ENCODE measurements around the gene FERMT1.

The FERMT1 gene

GRCh38 chr20:6045566-6045965, 77.3 kb downstream of the FERMT1 start:
- Histone ChIP-seq H2BK15ac (ENCODE audit: low read length) (no peak overlapping the region), H3K23ac (ENCODE audit: low read depth, low read length, poor library complexity) (no peak overlapping the region), H3K4ac (ENCODE audit: low read length) (no peak overlapping the region), H3K27ac (replicated peaks; ENCODE audit: low read length) (no peak overlapping the region), H3K4me1 (ENCODE audit: control insufficient read depth in 2 of 2, insufficient read depth in 1 of 2, low read depth in 1 of 2, low read length in 2 of 2) (no peaks in the 10 kb centered on the region), H3K4me3 (ENCODE audit: low read length in 2 of 2) (no peak overlapping the region), H2BK120ac (ENCODE audit: low read depth, low read length) (no peak overlapping the region), H3K14ac (ENCODE audit: low read length) (no peak overlapping the region), H3K36me3 (replicated peaks in 1 of 2; ENCODE audit: control insufficient read depth in 2 of 2, insufficient read depth in 2 of 2, low read length in 2 of 2) (peaks cover 8 to 17% of the 10 kb centered on the region in 2 donors), H2AK5ac (ENCODE audit: low read depth, low read length) (no peak overlapping the region), H4K91ac (ENCODE audit: low read depth, low read length, poor library complexity) (no peak overlapping the region), H2BK12ac (ENCODE audit: low read length) (no peak overlapping the region), H2BK5ac (ENCODE audit: low read length) (no peak overlapping the region), H3K9ac (ENCODE audit: low read depth, low read length, poor library complexity) (no peak overlapping the region), H3K27me3 (ENCODE audit: control insufficient read depth in 3 of 3, insufficient read depth in 3 of 3, low read depth in 1 of 3, low read length in 3 of 3) (peaks cover 0 to 15% (median 6%) of the 10 kb centered on the region in 3 experiments), H3K4me2 (ENCODE audit: insufficient read depth, low read length, poor library complexity, severe bottlenecking) (no peak overlapping the region), H2AFZ (ENCODE audit: low read length) (no peak overlapping the region), H3K18ac (ENCODE audit: low read length) (no peak overlapping the region), H4K8ac (ENCODE audit: low read depth, low read length) (no peak overlapping the region), H3K79me1 (ENCODE audit: low read depth, low read length) (peaks cover 2% of the 10 kb centered on the region), H3K9me3 (replicated peaks in 1 of 2; ENCODE audit: control insufficient read depth in 2 of 2, insufficient read depth in 1 of 2, low read depth in 1 of 2, low read length in 2 of 2) (no peaks in the 10 kb centered on the region)
- no peak for DNase-seq (ENCODE audit: low spot score)

DNA sequence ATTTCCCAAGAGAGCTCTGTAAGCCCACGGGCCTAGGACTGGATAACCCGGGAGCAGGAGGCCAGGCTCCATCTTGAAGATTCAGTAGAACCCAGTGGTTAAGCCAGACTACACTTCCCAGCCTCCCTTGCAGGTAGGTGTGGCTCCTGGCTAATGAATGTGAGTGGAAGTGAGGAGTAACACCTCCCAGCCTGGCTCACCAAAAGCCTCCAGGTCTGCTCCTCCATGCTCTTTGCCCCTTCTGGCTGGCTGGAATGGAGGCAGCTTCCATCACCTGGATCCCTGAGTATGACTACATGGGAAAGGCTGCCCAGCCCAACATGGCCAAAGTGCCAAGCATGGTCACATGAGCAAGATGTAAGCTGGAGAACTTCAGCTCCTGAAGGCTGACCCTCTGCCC, 78.7 kb downstream of the FERMT1 start:
- no peak overlapping the region for H2BK12ac ChIP-seq (ENCODE audit: low read length)
- no peak for DNase-seq (ENCODE audit: low spot score)
- H2BK5ac ChIP-seq (ENCODE audit: low read length): no peak overlapping the region
- H2AK5ac ChIP-seq (ENCODE audit: low read depth, low read length): no peak overlapping the region
- H3K14ac ChIP-seq (ENCODE audit: low read length): no peak overlapping the region
- H3K79me1 ChIP-seq (ENCODE audit: low read depth, low read length): peaks cover 2% of the 10 kb centered on the region
- peaks cover 8 to 32% of the 10 kb centered on the region in 2 donors for H3K36me3 ChIP-seq (replicated peaks in 1 of 2; ENCODE audit: control insufficient read depth in 2 of 2, insufficient read depth in 2 of 2, low read length in 2 of 2)
- peak overlapping the region; percentile 64 for H2BK120ac ChIP-seq (ENCODE audit: low read depth, low read length)
- no peak overlapping the region for H3K4me2 ChIP-seq (ENCODE audit: insufficient read depth, low read length, poor library complexity, severe bottlenecking)
- no peak overlapping the region for H4K8ac ChIP-seq (ENCODE audit: low read depth, low read length)
- no CpG with 5 or more reads among the region's 2 CpGs for WGBS, 2 donors (ENCODE audit: extremely low coverage in 2 of 2, insufficient read length in 2 of 2, insufficient replicate concordance in 1 of 2)
- no peaks in the 10 kb centered on the region for H3K4me1 ChIP-seq (ENCODE audit: control insufficient read depth in 2 of 2, insufficient read depth in 1 of 2, low read depth in 1 of 2, low read length in 2 of 2)
- H3K4ac ChIP-seq (ENCODE audit: low read length): no peak overlapping the region
- no peaks in the 10 kb centered on the region for H3K9me3 ChIP-seq (replicated peaks in 1 of 2; ENCODE audit: control insufficient read depth in 2 of 2, insufficient read depth in 1 of 2, low read depth in 1 of 2, low read length in 2 of 2)
- H2AFZ ChIP-seq (ENCODE audit: low read length): no peak overlapping the region
- H3K27ac ChIP-seq (replicated peaks; ENCODE audit: low read length): no peak overlapping the region
- H3K9ac ChIP-seq (ENCODE audit: low read depth, low read length, poor library complexity): no peak overlapping the region
- H3K27me3 ChIP-seq (ENCODE audit: control insufficient read depth in 3 of 3, insufficient read depth in 3 of 3, low read depth in 1 of 3, low read length in 3 of 3): peaks cover 0 to 5% (median 0%) of the 10 kb centered on the region in 3 experiments
- no peak overlapping the region for H3K4me3 ChIP-seq (ENCODE audit: low read length in 2 of 2)
- no peak overlapping the region for H3K18ac ChIP-seq (ENCODE audit: low read length)
- H4K91ac ChIP-seq (ENCODE audit: low read depth, low read length, poor library complexity): no peak overlapping the region
- H2BK15ac ChIP-seq (ENCODE audit: low read length): no peak overlapping the region
- no peak overlapping the region for H3K23ac ChIP-seq (ENCODE audit: low read depth, low read length, poor library complexity)

DNA sequence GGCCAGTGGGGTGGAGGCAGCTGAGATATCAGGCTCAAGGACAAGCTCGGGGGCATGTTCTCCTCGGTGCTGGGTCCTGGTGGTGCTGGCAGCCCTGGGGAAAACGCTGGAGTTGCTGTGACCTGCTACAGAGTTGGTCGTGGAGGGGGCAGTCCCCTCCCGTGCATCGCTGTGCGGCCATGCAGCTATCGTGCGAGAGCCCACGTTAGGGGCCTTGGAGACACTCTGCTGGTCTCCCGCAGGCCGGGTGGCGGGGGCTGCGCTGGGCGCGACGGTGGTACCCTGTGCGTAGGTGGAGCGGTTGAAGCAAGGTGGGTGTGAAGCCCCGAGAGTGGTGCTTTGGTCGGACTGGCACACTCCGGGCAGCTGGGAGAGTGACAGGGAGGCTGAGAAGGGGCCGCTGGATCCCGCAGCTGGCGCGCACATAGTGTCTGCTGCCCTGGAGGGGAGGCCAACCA, 81.0 kb downstream of the FERMT1 start:
- no CpG with 5 or more reads among the region's 26 CpGs for WGBS, 2 donors (ENCODE audit: extremely low coverage in 2 of 2, insufficient read length in 2 of 2, insufficient replicate concordance in 1 of 2)
- Histone ChIP-seq H3K9me3 (replicated peaks in 1 of 2; ENCODE audit: control insufficient read depth in 2 of 2, insufficient read depth in 1 of 2, low read depth in 1 of 2, low read length in 2 of 2) (no peaks in the 10 kb centered on the region), H2BK12ac (ENCODE audit: low read length) (no peak overlapping the region), H2BK15ac (ENCODE audit: low read length) (no peak overlapping the region), H3K79me1 (ENCODE audit: low read depth, low read length) (peaks cover 4% of the 10 kb centered on the region), H3K4me3 (ENCODE audit: low read length in 2 of 2) (no peak overlapping the region), H3K4me2 (ENCODE audit: insufficient read depth, low read length, poor library complexity, severe bottlenecking) (no peak overlapping the region), H3K14ac (ENCODE audit: low read length) (no peak overlapping the region), H2BK5ac (ENCODE audit: low read length) (peak overlapping the region; percentile 53), H3K4me1 (ENCODE audit: control insufficient read depth in 2 of 2, insufficient read depth in 1 of 2, low read depth in 1 of 2, low read length in 2 of 2) (peaks cover 0 to 5% of the 10 kb centered on the region in 2 donors), H3K36me3 (replicated peaks in 1 of 2; ENCODE audit: control insufficient read depth in 2 of 2, insufficient read depth in 2 of 2, low read length in 2 of 2) (peaks cover 8 to 54% of the 10 kb centered on the region in 2 donors), H2AK5ac (ENCODE audit: low read depth, low read length) (no peak overlapping the region), H3K23ac (ENCODE audit: low read depth, low read length, poor library complexity) (peak overlapping the region; percentile 73), H4K91ac (ENCODE audit: low read depth, low read length, poor library complexity) (no peak overlapping the region), H3K4ac (ENCODE audit: low read length) (no peak overlapping the region), H2AFZ (ENCODE audit: low read length) (no peak overlapping the region), H3K9ac (ENCODE audit: low read depth, low read length, poor library complexity) (no peak overlapping the region), H2BK120ac (ENCODE audit: low read depth, low read length) (no peak overlapping the region), H3K27ac (replicated peaks; ENCODE audit: low read length) (no peak overlapping the region), H3K18ac (ENCODE audit: low read length) (no peak overlapping the region), H3K27me3 (ENCODE audit: control insufficient read depth in 3 of 3, insufficient read depth in 3 of 3, low read depth in 1 of 3, low read length in 3 of 3) (no peaks in the 10 kb centered on the region), H4K8ac (ENCODE audit: low read depth, low read length) (no peak overlapping the region)
- DNase-seq (ENCODE audit: low spot score): no peak

DNA sequence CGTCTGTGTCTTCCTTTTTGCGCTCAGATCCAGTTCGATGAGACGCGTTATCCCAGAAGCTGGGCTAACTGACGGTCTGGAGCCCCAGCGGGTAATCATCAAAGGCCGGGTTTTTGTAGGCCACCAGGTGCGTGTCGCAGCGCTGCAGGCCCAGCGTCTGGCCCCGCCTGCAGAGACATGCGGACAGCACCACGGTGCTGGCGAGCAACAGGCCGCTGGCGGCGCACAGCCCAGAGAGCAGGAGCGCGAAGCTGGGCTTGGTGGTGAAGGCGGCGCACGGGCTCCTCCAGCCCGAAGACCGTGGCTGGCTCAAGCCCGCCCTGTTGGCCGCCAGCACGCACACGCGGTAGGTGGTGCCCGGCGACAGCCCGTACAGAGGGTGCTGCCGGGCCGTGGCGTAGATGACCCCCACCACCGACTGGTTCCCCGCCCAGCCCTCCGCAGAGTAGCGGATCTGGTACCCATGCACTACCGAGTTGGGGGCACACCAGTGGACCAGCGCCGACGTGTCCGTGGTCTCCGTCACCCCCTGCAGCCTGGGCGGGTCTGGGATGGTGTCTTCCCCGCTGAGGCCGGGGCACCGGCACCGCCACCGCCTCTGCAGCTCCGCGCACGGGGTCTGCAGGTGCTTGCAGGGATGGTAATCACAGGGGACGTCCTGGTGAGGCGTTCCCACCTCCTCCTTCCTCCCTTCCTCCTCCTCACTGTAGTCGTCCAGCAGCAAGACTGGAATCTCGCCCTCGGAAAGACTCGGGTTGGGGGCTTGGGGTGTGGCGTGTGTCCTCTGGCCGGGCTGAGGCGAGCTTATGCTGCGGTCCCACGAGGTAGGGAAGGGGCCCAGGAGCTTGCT, 81.6 kb downstream of the FERMT1 start:
- Histone ChIP-seq H2BK5ac (ENCODE audit: low read length) (peak overlapping the region; percentile 53), H3K9me3 (replicated peaks in 1 of 2; ENCODE audit: control insufficient read depth in 2 of 2, insufficient read depth in 1 of 2, low read depth in 1 of 2, low read length in 2 of 2) (no peaks in the 10 kb centered on the region), H2BK15ac (ENCODE audit: low read length) (no peak overlapping the region), H3K4me2 (ENCODE audit: insufficient read depth, low read length, poor library complexity, severe bottlenecking) (no peak overlapping the region), H2AK5ac (ENCODE audit: low read depth, low read length) (no peak overlapping the region), H2BK120ac (ENCODE audit: low read depth, low read length) (no peak overlapping the region), H3K27ac (replicated peaks; ENCODE audit: low read length) (no peak overlapping the region), H3K4ac (ENCODE audit: low read length) (no peak overlapping the region), H3K23ac (ENCODE audit: low read depth, low read length, poor library complexity) (peak overlapping the region; percentile 73), H3K14ac (ENCODE audit: low read length) (no peak overlapping the region), H2BK12ac (ENCODE audit: low read length) (no peak overlapping the region), H3K4me1 (ENCODE audit: control insufficient read depth in 2 of 2, insufficient read depth in 1 of 2, low read depth in 1 of 2, low read length in 2 of 2) (peaks cover 0 to 5% of the 10 kb centered on the region in 2 donors), H3K79me1 (ENCODE audit: low read depth, low read length) (peaks cover 4% of the 10 kb centered on the region), H3K18ac (ENCODE audit: low read length) (peak overlapping the region; percentile 17), H4K8ac (ENCODE audit: low read depth, low read length) (no peak overlapping the region), H3K4me3 (ENCODE audit: low read length in 2 of 2) (no peak overlapping the region), H3K36me3 (replicated peaks in 1 of 2; ENCODE audit: control insufficient read depth in 2 of 2, insufficient read depth in 2 of 2, low read length in 2 of 2) (peaks cover 8 to 61% of the 10 kb centered on the region in 2 donors), H3K9ac (ENCODE audit: low read depth, low read length, poor library complexity) (peak overlapping the region; percentile 44), H2AFZ (ENCODE audit: low read length) (no peak overlapping the region), H3K27me3 (ENCODE audit: control insufficient read depth in 3 of 3, insufficient read depth in 3 of 3, low read depth in 1 of 3, low read length in 3 of 3) (no peaks in the 10 kb centered on the region), H4K91ac (ENCODE audit: low read depth, low read length, poor library complexity) (no peak overlapping the region)
- WGBS, 2 donors (ENCODE audit: extremely low coverage in 2 of 2, insufficient read length in 2 of 2, insufficient replicate concordance in 1 of 2): no CpG with 5 or more reads among the region's 67 CpGs
- DNase-seq (ENCODE audit: low spot score): no peak
